Keratinocyte (primary cell): ENCODE results near the gene CEBPG.

ENCODE experiments used
- CTCF ChIP-seq, 3 experiments: IDR thresholded peaks in 1 of 3; conservative IDR thresholded peaks in 1 of 3; optimal IDR thresholded peaks in 1 of 3; 2 replicates in 2 of 3; 3 replicates in 1 of 3; pipeline versions ENCODE3 to v1.5.1; 2011; ENCODE audit warnings: low read length in 3 of 3, mild to moderate bottlenecking in 3 of 3, moderate library complexity in 2 of 3, control low read depth in 1 of 3, inconsistent platforms in 1 of 3; ENCODE audit not compliant: insufficient read depth in 2 of 3; ENCODE audit errors: extremely low read depth in 1 of 3
- EZH2 ChIP-seq: IDR thresholded peaks from one replicate; pipeline ENCODE4 v1.6.1; 2012; ENCODE audit warnings: inconsistent platforms, mild to moderate bottlenecking, low read length, moderate library complexity

- no peak for TF ChIP-seq CTCF (optimal IDR thresholded peaks at IDR 0.05 in 1 of 3, IDR thresholded peaks at IDR 0.05 in 1 of 3, conservative IDR thresholded peaks at IDR 0.05 in 1 of 3; ENCODE audit: extremely low read depth in 1 of 3, insufficient read depth in 2 of 3, low read length in 3 of 3)
- no peak for TF ChIP-seq EZH2
Measured at GRCh38 chr19:33377586-33378475, 4.3 kb downstream of the CEBPG start.
